ENCODE measurements around the gene ADGRB2.

The ADGRB2 gene

DNA sequence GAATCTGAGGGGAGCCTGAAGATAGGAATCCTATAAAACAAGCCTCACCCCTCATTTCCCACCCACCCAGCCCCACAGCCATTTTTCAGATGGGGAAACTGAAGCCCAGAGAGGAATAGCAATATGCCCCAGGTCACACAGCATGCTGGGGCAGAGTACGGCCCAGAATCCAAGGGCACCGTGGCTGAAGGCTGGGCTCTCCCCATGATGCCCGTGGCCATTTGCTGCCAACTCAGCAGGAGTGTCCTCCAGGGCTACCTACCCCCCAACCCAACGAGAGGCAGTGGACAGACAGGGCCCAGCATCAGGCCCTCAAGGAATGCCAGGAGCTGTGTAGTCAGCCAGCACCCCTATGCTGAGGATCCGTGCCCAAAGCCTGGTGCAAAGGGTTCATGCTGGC lies 68.8 kb downstream of the ADGRB2 start:
- DNase-seq, result no peak
- in situ Hi-C loops (cut with MboI; ENCODE audit: low pct_unique_long_range_greater_than_20kb, low sequenced_read_pairs), result no loop called here

DNA sequence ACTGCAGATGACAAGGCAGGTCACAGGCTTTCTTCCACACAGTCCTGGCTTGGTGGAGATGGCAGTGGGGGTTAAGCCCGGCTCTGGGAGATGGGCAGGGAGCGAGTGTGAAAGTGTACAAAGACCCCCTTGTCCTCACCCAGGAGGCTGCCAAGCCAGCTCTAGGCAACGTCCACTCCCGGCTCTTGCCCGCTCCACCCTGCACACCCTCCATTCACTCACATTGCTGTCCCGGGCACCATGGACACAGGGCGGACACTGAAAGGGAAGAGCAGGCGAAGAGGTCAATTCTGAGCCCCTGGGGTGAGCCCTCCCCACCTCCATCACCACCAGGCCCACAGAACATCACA lies 69.2 kb downstream of the ADGRB2 start:
- in situ Hi-C loops (cut with MboI; ENCODE audit: low pct_unique_long_range_greater_than_20kb, low sequenced_read_pairs), result no loop called here
- DNase-seq, result no peak

DNA sequence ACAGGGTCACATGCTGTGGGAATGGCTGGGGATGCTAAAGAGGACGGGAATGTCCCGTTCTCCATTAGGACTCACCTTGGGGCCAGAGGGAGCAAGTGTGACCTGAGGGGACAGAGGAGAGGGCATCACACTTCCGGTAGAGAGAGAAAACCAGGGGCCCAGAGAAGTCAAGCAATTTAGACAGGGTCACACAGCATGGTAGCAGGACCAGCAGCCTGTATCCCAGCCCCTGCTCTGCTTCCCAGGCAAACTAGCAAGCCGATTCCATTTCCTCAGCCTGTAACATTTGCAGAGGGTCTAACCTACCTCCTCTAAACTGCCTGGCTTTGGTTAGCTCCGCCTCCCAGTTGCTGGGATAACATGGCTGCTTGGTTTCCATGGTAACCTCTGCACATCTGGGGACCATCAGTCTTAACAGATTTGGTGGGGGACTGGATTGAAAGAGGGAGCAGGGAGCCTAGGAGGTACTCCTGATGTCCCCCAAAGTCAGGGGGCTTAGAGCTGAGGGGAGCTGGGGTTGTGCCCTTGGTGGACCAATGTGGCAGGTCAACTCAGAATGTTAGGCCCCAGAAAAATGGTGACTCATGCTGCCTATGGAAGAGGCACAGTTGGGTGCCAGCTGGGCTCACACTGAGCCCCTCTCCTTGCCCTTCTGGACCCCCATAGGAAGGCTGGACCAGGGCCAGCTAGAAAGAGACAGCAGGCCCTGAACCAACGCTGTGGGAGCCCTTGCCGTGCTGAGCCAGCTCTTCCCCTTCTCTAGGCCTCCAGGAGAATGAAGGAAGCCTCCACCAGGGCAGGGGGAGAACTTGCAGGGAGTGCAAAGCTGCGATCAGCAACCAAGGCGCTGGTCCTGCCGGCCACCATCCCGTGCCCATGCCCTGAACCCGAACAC lies 69.8 kb downstream of the ADGRB2 start:
- DNase-seq, result no peak
- in situ Hi-C loops (cut with MboI; ENCODE audit: low pct_unique_long_range_greater_than_20kb, low sequenced_read_pairs), result no loop called here

DNA sequence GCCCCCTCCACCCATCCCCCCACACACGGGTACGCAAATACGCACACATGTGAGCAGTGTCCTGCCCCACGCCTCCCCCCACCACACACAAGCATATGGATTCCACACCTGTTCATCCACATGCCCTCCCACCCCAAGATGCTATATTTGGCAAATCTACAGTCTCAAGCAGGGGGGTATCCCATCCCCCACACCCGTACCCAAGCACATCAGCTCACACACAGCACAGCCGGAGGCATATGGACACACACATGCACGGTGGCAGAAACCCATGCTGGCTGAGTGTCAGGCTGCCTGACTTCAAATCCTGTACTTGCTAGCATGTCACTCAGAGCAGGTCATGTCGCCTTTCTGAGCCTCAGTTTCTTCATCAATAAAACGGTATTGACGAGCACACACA lies 70.9 kb downstream of the ADGRB2 start:
- in situ Hi-C loops (cut with MboI; ENCODE audit: low pct_unique_long_range_greater_than_20kb, low sequenced_read_pairs), result no loop called here
- no peak for DNase-seq

DNA sequence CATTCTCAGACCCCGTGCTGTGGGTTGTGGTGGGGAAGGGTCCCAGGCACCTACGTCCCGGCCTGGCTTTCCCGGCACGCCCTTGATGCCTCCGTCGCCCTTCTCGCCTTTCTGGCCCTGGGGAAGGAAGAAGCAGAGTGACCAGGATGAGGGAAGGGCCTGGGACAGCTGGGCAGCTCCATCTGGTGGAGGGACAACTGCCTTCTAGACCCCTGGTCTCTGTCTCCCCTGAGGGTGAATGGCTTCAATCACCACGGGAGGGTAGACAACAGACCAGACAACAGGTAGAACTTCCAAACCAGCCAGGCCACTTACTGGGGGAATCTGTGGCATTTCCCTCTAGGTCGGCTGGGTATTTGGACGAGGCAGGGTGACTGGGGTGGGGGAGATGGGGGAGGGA lies 72.2 kb downstream of the ADGRB2 start:
- in situ Hi-C loops (cut with MboI; ENCODE audit: low pct_unique_long_range_greater_than_20kb, low sequenced_read_pairs), result no loop called here
- no peak for DNase-seq

DNA sequence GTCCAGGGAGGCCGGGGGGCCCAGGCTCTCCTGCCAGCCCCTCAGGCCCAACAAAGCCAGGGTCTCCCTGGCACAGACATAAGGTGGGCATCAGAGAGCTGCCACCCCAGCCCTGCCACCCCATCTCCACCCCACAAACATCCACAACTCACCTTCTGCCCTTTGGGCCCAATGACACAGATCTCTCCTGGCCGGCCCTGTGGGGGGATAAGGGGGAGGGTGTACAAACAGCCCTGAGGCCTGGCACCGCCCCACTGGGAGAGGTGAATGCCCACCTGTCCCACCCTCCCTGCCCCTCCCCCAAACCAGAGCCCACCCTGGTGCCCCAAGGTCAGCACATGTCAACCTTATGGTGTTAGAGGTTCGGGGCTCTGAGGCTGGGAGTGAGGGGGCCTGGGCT lies 72.7 kb downstream of the ADGRB2 start:
- in situ Hi-C loops (cut with MboI; ENCODE audit: low pct_unique_long_range_greater_than_20kb, low sequenced_read_pairs), result no loop called here
- DNase-seq, result no peak

DNA sequence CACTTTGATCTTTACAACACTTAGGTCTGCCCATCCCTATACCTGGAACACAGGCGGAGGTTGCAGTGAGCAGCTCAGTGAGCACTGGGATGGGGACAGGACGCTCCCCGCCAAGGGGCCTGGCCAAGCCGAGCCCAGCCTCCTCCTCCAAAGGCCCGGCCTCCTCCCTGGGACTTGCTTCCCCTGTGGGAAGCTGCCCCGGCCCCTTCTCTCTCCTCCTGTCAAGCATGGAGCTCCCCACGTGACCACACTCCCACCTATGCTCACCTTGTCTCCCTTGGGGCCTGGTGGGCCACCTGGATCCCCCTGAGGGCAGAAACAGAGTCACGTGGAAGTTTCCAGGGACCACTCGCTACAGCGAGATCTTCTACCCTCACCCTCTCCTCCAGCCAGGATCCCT lies 73.2 kb downstream of the ADGRB2 start:
- in situ Hi-C loops (cut with MboI; ENCODE audit: low pct_unique_long_range_greater_than_20kb, low sequenced_read_pairs), result no loop called here

DNA sequence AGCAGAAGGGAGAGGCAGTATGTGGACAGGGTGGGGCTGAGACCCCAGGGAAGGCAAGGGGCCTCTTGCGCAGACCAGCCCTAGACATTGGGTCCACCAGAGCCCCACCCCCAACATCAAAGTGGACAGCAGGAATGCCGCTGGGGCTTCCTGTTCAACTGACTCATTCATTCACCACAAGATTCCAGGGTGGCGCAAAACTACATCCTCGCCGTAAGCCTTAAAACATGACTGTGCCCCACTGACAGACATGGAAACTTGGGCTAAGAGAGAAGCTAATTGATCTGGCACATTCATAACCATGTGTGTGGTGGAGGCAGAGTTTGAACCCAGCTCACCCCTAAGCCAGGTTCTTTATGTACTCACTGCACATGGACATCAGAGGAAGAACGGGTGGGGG lies 74.3 kb downstream of the ADGRB2 start:
- no peak for DNase-seq
- in situ Hi-C loops (cut with MboI; ENCODE audit: low pct_unique_long_range_greater_than_20kb, low sequenced_read_pairs), result no loop called here

More for the DNA sequence above, 73.2 kb downstream of the ADGRB2 start:
- DNase-seq, result no peak

DNA sequence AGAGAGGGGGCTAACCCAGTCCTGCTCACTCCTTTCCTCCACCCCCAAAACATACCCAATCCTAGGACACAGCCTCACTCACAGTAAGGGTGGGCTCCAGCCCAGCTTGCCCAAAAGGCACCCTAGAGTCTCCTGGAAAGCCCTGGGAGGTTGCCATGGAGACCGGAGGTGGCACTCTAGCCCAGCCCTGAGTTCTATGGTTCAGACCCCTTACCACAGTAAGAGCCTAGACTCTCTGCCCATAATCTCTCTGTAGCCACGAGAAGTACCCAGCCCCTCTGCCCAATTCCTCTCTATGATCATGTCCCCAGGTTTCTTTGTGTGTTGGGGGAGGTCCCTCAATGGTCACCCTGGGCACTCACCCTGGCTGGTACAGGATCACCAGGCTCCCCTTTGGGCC lies 74.8 kb downstream of the ADGRB2 start:
- in situ Hi-C loops (cut with MboI; ENCODE audit: low pct_unique_long_range_greater_than_20kb, low sequenced_read_pairs), result no loop called here
- no peak for DNase-seq

DNA sequence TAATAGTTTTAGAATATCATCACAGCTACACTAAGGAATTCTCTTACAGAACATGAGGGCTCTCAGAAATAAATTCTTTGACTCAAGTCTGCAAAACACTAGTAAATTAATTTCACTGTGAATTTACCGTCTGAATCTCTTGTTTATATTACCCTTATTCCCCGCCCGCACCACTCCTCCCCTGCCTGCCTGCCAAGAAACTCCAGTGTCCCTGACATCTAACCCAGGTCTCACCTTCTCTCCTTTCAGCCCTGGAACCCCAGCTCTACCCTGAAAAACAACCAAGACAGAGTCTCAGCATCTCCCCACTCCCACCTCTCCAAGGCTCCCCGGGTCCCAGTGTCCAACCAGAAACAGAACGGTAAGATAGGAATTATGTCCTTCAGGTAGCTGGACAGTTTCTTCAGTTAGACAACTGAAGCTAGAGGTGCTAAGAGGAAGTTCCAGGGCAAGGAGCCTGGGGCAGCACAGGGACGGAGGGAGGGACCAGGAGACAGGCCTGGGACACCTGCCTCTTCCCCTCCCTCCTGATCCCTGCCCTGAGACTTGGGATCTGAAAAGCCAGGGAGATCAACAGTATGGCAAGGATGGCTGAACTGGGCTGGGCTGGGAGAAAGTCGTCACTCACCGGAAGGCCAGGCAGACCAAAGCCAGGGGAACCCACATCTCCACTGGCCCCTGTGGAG lies 75.8 kb downstream of the ADGRB2 start:
- in situ Hi-C loops (cut with MboI; ENCODE audit: low pct_unique_long_range_greater_than_20kb, low sequenced_read_pairs), result no loop called here

DNA sequence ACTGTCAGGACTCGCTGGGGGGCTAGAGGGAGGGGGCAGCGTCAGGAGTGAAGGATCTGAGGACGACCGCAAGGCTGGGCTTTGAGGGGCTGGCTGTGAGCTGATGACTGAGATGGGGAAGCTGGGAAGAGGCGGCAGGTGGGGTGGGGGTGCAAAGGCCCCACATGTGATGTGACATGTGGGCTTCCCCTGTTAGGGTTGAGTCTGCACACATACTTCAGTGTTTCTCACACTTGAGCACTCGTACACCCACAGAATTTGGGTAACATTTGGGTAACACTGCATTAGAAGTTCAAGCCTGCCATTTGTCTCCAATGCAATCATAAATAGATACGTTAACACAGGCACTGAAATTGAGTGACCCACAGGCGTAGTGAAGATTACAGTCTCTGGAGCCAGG lies 76.5 kb downstream of the ADGRB2 start:
- DNase-seq, result no peak
- in situ Hi-C loops (cut with MboI; ENCODE audit: low pct_unique_long_range_greater_than_20kb, low sequenced_read_pairs), result no loop called here

More for the DNA sequence above, 75.8 kb downstream of the ADGRB2 start:
- DNase-seq, result no peak

DNA sequence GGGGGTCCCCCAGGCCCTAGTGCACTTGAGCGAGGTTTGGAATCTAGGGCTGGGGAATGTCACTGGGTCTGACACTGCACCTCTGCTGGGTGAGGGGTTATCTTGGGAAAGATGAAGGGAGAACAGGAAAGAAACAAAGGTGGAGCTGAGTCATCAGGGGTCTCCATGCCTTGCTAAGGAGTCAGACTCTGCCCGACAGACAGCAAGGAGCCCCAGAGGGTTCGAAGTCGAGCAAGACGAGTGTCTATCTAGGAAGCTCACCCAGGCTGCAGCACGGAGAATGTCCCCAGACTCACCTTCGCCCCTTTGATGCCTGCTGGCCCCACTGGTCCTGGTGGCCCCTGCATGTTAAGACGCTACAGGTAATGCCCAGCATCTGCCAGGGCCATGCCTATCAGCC lies 78.3 kb downstream of the ADGRB2 start:
- in situ Hi-C loops (cut with MboI; ENCODE audit: low pct_unique_long_range_greater_than_20kb, low sequenced_read_pairs), result no loop called here
- no peak for DNase-seq

DNA sequence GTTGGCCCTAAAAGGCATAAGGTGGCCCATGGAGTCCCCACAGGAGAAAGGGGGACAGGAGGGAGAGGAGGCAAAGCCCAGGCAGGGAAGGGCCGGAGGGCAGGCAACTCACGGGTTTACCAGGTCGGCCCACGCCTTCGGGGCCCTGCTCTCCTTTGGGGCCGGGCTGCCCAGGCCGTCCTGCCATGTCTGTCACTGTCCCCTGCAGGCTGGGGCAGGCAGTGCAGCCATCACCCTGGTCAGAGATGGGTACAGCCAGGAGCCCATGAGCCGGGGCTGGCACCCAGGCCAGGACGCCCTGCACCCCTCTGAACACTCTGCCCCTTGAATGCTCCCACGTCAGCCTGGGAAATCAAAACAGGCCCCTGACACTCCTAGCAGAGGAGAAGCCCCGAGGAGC lies 80.1 kb downstream of the ADGRB2 start:
- in situ Hi-C loops (cut with MboI; ENCODE audit: low pct_unique_long_range_greater_than_20kb, low sequenced_read_pairs), result no loop called here
- peak; percentile 12 for DNase-seq

DNA sequence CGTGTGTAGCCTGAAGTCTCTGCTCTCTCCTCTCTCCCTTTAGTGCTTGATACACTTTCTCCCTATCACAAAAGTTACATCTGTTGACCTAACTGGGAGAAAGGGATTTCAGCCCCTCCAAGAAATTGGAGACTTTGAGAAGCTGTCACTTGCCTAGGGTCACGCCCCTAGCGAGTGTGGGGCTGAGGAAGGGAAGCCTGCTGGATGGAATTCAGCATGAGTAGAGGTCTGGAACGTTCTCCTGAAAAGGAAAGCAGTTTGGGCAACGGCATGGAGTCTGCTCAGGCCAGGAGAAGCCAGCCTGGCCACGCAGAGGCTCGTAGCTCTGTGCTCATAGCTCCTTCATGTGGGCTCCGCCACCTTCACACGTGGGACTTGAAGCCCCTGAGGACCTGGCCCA lies 82.7 kb downstream of the ADGRB2 start:
- in situ Hi-C loops (cut with MboI; ENCODE audit: low pct_unique_long_range_greater_than_20kb, low sequenced_read_pairs), result no loop called here
- DNase-seq, result no peak

DNA sequence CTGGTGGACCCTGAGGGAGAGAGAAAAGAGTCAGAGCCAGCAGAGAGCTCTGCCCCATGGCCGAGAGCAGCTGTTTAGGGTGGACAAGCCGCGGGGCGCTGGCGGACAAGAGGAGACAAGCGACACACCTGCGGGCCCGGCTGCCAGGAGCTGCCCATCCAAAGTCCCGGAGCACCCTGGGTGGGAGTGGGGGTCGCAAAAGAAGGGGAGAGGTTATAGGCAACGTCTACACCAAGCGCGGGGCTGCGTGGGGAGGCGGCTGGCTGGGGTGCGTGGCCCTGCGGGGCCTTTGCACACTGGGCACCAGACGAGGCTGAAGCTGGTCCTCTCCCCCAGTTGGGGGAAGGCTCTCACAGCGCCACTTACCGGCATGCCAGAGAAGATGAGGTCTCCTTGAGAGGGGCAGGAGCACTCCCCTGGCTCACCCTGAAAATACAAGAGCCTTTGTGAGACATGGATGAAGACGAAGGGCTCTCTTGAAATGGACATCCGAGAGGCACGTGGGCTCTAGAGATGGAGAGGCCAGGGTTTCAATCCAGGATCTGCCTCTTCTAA lies 84.4 kb downstream of the ADGRB2 start:
- DNase-seq, result no peak
- in situ Hi-C loops (cut with MboI; ENCODE audit: low pct_unique_long_range_greater_than_20kb, low sequenced_read_pairs), result no loop called here

DNA sequence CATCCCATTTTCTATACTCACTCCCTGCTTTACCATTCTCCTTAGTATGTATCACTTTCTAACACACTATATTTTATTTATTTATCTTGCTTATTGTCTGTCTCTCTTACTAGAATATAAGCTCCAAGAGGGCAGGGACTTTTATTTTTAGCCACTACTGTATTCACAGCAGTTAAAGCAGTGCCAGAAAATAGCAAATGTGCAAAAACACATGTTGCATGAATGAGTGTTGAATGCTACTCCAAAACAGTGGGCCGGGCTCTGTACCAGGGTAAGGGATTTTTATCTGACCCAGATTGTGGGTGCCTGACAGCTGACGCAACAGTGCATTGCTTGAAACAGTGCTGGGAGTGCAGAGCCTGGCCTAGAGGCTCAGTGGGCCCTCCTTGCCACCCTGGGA lies 85.0 kb downstream of the ADGRB2 start:
- in situ Hi-C loops (cut with MboI; ENCODE audit: low pct_unique_long_range_greater_than_20kb, low sequenced_read_pairs), result no loop called here
- no peak for DNase-seq

DNA sequence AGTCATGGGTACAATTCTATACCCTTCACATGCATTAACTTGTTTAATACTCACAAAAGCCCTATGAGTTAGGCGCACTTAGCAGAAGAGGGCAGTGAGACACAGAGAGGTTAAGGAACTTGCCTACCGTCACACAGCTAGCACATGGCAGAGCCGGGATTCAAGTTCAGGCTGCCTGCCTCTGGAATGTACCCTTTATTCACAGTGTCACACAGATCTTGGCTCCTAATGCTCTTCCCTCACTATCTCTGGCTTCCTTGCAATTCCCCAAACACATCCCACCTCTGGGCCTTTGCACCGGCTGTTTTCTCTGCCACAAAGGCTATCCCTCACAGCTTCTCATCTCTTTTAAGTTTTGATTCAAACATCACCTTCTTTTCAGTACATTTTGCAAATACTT lies 85.5 kb downstream of the ADGRB2 start:
- in situ Hi-C loops (cut with MboI; ENCODE audit: low pct_unique_long_range_greater_than_20kb, low sequenced_read_pairs), result no loop called here
- DNase-seq, result no peak

DNA sequence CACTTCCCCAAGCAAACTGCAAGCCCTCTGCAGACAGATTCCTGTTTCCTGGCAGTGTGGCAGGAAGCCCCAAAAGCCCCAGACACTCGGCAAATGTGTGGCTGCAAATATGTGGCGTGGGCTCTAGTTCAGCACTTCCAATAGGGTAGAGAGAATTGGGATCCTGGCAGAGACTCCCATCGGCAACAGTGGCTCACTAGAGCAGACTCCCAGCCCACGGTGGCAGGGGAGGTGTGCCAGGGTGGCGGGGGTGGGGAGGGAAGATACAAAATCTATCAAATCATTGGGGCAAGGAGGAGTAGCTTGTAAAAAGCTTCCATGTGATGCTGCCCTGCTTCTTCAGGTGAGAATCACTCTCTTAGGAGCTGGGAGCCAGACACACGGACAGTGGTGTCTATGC lies 86.2 kb downstream of the ADGRB2 start:
- no peak for DNase-seq
- in situ Hi-C loops (cut with MboI; ENCODE audit: low pct_unique_long_range_greater_than_20kb, low sequenced_read_pairs), result no loop called here

DNA sequence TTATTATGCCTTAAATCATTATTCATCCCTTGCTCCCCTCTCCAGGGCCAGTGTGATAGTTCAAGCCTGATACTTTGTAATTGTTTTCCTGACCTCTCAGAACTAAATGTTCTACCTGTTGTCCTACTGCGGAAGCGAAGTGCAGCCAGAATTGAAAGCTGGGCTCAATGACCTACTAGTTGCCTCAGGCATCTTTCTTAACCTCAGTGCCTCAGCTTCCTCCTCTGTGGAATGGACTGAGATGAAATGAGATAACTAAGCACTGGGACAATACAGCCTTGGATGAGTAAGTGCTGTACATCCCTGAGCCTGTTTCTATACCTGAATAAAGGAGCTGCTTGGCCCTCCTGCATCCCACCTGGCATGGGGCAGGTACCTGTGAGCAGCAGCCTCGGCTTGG lies 86.7 kb downstream of the ADGRB2 start:
- in situ Hi-C loops (cut with MboI; ENCODE audit: low pct_unique_long_range_greater_than_20kb, low sequenced_read_pairs), result no loop called here
- DNase-seq, result no peak
